Inflammatory macrophage treated with lipopolysaccharide for 1 hour (primary cell): ENCODE measurements around the gene FOXD4L1.
"Not testable (repeated sequence)": the region's sequence is repeated elsewhere in the genome, so short reads cannot be mapped to it uniquely, and the experiment has no call there.

Source experiments
- DNase-seq, 2 donors: peaks; one replicate each; pipeline ENCODE4 v3.0.0-alpha.2; 2020 to 2022

The FOXD4L1 gene

DNA sequence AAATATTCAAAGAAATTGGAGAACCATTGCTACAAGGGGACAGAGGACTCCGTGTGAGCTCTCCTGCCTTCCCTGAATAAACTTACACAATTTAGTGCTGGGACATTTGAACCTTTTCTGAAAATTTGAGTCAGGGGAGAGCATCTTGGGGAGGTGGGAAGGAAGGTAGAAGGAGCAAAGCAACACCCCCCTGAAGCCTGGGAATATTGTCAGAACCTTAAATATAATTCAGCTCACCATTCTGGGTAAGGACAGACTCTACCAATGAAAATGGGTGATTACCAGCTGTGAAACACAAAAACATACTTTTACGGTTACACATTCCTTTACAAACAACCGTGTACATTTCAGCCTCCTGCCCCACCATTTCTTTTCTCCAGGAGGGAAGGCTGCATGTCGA is at the start of gene FOXD4L1:
Gene FOXD4L1 (plus strand): TSS at position 301 of the 400 bp plus-strand sequence. CDS start 592 bp downstream, outside the sequence.
- DNase-seq: not testable (repeated sequence)

DNA sequence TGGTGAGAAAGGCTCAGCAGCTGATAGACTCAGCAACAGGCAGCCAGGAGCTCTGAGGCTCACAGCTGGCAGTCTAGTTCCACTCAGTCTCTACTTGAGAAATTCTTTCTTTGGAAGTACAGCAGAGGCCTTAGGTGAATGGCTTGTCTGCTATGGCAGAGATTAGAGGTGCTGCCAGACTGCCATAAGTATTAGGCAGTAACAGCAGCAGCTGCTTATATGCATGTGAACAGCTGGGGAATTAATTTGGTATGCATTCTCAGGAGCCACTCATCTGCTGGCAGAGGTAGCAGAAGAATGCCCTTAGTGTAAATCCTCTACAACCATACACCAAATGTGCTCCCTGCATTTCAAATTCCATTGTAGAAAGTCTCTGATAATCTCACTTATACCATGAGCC is 32.7 kb upstream of the FOXD4L1 start:
- not testable (repeated sequence) for DNase-seq

DNA sequence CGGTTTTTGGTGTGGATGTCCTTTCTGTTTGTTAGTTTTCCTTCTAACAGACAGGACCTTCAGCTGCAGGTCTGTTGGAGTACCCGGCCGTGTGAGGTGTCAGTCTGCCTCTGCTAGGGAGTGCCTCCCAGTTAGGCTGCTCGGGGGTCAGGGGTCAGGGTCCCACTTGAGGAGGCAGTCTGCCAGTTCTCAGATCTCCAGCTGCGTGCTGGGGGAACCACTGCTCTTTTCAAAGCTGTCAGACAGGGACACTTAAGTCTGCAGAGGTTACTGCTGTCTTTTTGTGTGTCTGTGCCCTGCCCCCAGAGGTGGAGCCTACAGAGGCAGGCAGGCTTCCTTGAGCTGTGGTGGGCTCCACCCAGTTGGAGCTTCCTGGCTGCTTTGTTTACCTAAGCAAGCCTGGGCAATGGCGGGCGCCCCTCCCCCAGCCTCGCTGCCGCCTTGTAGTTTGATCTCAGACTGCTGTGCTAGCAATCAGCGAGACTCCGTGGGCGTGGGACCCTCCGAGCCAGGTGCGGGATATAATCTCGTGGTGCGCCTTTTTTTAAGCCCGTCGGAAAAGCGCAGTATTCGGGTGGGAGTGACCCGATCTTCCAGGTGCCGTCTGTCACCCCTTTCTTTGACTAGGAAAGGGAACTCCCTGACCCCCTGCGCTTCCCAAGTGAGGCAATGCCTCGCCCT is 21.6 kb upstream of the FOXD4L1 start:
- not testable (repeated sequence) for DNase-seq

DNA sequence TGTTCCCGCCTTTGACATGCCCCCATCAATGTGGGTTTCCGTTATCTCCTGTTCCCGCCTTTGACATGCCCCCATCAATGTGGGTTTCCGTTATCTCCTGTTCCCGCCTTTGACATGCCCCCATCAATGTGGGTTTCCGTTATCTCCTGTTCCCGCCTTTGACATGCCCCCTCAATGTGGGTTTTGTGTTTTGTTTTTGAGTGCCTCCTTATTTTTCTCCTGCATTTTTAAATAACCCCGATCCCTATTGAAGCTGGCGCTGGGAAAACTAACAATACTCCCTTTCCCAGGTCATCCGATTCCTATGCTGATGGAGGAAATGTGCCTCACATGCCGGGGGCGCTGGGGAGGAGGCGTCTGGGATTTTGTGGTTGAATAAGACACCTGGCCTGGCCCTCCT is 1.9 kb upstream of the FOXD4L1 start:
- not testable (repeated sequence) for DNase-seq

DNA sequence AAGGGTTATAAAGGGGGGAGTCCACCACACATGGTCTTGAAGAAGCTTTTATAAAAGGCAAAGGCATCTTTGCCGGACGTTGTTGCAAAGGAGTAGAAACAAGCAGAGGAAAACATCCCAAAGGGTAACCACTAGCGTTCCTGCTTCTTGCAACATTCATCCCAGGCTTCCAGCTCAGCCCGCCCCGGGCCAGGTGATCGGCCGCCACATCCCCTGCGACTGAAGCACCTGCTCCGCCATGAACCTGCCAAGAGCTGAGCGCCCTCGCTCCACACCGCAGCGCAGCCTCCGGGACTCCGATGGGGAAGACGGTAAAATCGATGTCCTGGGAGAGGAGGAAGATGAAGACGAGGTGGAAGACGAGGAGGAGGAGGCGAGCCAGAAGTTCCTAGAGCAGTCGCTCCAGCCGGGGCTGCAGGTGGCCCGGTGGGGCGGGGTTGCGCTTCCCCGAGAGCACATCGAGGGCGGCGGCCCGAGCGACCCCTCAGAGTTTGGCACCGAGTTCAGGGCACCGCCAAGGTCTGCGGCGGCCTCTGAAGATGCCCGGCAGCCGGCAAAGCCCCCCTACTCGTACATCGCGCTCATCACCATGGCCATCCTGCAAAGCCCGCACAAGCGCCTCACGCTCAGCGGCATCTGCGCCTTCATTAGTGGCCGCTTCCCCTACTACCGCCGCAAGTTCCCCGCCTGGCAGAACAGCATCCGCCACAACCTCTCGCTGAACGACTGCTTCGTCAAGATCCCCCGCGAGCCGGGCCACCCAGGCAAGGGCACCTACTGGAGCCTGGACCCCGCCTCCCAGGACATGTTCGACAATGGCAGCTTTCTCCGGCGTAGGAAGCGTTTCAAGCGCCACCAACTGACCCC is 787 bp downstream of the FOXD4L1 start:
- DNase-seq: not testable (repeated sequence)

DNA sequence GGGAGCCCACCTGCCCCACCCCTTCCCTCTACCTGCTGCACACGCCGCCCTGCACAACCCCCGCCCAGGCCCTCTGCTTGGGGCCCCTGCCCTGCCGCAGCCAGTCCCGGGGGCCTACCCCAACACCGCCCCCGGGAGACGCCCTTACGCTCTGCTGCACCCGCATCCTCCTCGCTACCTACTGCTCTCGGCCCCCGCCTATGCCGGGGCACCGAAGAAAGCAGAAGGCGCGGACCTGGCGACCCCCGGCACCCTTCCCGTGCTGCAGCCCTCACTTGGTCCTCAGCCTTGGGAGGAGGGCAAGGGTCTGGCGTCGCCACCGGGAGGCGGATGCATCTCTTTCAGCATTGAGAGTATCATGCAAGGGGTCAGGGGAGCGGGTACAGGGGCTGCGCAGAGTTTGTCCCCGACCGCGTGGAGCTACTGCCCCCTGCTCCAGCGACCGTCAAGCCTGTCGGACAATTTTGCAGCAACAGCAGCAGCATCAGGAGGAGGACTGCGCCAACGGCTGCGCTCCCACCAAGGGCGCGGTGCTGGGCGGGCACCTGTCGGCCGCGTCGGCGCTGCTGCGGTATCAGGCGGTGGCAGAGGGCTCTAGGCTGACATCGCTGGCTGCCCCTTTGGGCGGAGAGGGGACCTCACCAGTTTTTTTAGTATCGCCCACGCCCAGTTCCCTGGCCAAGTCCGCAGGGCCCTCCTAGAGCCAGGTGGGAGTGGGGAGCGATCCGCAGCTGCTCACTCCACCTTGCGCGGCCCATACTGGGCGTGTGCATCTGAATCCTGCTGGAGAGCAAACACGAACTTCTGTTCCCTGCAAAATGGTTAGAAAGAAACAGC is 1.6 kb downstream of the FOXD4L1 start:
- DNase-seq: not testable (repeated sequence)

DNA sequence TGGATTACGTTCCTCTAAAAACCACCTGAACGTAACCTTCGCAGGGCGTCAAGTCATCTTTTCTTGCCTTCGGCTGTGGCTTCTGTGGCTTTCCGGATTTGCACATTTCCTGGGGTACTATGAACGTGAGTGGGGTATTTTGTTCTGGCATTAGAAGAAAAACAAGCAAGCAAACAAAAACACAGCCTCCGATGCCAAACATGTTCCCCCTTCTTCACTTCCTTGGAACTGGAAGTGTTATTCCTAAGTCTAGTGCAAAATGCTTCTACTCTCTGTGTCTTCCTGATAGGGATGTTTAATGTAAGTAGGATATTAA is 2.2 kb downstream of the FOXD4L1 start:
- not testable (repeated sequence) for DNase-seq

DNA sequence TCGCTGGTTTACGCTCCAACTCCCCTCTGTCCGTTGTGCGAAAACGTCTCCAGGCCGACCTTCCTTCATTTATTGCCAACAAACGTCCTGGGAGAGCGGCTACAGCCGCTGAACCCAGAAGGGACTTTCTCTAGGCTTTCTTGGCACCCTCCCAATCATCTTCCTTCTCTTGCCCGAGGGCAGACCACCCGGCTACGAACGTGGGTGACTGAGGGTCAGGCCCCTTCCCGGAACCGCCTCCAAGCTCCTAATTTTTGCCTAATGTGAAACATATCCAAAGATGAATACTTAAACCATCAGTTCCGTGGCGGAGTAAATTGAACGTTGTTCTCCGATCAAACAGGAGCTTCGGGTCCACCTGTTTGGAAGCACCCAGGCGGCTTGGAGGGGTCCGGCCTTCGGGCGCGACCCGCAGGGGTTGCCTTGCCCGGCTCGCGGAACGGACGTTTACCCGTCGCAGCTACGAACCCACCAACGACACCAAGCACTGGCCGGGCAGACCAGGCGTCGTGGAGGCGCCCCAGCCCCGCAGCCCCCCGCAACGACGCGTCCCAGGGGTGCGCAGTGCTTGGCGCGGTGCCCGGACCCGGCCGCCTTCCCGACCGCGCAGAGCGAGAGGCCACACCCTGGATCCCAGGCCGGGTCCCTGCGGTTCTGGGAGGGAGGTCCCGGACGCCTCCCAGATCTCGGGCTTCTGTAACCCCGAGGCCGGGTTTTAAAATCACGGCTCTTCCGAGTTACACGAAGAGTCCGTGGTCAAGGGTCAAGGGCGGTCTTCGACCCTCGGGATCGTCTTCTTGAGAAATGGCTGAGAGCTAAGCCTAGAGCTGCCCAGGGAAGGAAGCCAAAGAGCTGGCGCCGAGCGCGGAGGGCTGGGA is 4.0 kb downstream of the FOXD4L1 start:
- DNase-seq: peak; percentile 6 to 20

DNA sequence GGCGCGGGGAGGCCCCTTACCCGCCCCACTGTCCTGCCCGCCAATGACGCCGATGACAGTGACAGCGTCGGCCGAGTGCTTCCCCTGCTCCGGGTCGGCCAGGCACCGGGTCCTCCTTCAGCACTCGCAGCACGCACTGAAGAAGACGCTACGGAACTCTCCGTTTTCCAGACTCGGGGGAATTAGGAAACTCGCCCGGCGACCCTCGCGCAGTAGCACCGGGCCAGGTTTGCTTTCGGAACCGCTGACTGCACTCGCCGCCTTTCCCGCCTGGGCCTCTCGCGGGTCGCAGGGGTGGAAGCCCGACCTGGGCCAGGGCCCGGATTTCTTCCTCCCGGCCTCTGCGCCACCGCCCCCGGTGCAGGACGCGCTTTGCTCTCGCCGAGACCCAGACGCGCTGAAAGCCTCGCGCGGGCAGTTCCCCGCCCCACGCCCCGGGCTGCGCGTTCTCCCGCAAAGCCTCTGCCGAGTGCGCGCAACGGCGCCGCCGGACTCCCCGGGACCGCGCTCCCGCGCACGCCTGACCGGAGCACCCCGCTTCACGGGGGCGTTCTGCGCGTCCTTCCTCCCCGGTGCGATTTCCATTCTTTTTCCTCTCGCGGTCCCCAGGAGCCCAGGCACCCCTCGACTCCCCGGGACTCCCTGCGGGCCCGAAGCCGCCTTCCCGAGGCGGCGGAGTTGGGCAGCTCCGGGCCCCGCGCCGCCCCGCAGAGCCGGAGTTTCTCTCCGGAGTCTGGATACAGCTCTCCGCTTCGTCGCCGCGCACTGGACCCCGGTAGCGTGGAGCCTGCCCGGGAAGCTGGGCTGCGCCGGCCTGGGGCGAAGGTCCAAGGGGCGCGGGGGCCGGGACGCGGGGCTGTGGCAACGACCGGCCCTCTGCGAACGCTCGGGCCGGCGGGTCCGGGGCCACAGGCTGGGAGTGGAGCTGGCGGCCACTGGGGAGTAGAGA is 4.9 kb downstream of the FOXD4L1 start:
- DNase-seq: peak; percentile 51 to 55

DNA sequence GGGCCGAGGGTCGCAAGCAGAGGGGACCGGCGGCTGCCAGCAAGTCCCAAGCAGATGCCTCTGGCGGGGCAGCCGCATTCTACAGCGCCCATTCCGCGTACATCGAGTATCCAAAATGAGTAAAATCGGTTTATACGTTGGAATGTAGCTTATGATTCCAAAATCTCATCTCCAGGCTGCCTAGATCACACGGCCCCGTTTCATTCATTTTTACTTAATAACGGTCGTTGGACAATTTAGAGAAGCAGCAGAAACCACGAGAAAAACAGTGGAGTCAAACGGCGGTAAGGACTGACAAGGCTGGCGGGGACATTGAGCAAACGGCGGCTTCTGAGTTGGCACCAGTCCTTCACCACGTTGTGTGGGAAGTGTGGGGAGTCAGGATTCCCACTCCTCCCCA is 5.6 kb downstream of the FOXD4L1 start:
- peak in 1 of 2 donors; percentile 31 for DNase-seq

DNA sequence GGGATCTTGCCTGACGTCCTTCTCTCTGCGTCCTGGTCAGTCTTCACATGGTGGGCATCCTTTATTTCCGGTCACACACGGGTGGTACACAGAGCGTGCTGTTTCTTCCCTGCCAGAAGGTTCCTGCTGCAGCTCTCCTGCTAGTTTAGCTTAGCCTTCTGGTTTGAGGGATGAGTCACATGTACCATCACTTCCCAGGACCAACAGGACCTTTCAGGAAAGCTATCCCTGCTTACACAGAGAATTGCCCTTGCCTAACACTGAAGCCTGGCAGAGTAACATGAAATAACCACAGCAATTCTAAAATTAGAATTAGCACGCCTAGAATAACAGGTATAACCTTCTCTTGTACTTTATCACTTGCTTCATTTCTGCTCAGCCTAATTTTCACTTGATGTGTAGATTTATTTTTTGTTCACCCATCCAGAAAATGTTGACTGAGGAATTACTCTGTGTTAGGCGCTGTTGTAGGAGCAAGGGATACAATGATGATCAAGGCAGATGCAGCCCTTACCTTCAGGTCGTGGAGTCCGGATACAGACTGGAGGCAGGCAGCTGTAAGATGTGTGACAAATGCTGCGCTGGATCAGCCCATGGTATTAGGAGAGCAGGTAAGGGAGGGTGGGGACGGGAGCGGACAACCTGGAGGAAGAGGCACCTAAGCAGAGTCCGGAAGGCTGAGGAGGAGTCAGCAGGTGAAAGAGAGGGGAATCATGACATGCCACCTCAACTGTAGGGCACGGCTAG is 9.1 kb downstream of the FOXD4L1 start:
- DNase-seq: not testable (repeated sequence)

DNA sequence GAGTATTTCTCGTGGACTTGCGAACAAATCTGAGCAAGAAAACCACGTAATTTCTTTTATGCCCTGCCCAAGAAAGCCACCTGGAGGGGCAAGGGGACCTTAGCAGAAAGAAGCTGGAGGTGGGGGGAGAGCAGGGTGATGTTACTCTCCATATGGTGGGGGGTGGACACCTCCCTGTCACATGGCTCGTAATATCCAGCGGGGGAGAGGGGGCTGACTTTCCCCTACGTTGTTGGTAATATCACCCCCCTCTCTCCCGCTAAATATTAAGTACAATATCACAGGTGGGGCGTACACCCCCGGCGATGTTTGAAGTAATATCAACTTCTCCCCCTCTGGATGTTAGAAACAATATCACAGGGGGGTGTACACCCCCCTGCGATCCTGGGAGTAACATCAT is 9.7 kb downstream of the FOXD4L1 start:
- not testable (repeated sequence) for DNase-seq

DNA sequence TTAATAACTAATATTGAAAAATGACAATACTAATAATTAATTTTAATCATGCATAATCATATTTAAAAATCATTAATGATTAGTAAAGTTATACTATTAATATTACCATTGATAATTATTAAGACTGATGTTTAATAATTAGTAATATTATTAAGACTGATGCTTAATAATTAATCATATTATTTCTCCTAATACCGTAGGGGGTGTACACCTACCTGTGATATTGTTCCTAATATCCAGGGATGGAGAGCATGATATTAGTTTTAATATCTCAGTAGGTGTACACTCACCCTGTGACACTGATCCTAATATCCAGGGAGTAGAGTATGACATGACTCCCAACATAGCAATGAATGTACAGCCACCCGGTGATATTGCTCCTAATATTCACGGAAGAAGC is 12.4 kb downstream of the FOXD4L1 start:
- not testable (repeated sequence) for DNase-seq

DNA sequence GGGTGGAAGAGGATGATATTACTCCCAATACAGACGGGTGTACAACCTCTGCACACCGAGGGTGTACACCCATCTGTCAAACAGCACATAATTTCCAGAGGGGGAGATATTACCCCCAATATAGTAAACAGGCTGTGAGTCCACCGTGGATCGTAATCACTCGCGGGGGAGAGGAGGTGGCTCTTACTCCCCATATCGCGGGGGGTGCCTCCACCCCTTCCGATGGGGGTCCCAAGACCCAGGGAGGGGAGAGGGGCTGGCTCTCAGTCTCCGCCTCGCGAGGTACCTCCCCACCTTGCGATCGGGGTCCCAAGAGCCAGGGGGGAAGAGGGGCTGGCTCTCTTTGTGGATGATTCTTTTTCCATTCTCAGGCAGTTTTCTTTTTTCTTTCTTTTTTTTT is 13.4 kb downstream of the FOXD4L1 start:
- not testable (repeated sequence) for DNase-seq

DNA sequence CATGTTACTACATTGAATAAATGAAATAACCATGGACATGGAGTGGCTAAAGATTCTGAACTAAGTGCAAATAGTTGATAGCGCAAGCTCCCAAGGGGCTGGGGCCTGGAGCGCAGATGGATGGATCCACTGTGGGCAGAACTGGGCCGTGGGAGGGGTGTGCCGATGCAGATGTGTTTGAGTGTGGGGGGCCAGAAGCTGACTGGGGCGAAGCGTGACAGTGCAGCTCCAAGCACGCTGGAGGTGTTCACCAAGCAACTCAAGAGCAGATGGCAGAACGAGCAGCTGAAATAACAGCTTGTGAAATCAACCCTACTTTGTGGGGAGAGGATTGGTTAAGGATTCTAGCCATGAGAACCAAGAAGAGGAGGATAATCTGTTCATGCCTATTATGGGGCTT is 17.0 kb downstream of the FOXD4L1 start:
- not testable (repeated sequence) for DNase-seq

DNA sequence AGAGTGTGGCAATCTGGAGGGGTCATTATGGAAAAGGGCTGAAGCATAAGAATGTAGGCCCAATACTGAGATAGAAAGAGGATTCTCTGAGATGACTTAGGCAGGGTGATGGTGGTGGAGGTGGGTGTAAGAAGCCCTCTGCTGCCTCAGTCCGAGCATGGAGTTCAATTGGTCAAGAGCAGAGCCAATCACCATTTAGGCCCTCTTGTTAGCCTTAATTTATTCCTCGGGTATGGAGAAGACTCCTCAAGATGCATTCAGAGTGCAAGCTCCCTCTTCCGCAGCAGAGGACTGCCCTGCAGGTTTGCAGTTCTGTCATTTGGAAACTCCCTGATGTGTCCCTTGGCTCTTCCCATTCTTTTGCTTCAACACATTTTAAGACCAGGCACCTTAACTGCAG is 17.5 kb downstream of the FOXD4L1 start:
- DNase-seq: not testable (repeated sequence)

DNA sequence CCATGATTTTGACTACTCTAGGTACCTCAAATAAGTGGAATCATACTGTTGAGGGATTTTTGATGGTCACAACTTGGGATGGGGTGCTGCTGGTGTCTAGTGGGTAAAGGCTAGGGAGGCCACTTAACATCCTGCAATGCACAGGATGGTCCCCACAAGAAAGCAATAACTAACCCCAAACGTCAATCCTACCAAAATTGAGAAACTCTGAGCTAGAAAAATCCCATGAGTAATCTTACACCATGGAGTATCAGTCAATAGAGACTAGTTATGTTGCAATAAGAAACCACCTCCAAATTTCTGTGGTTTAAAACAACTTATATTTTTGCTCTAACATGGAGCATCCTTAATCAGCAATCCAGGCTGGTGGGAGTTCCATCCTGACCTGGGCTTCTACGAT is 18.6 kb downstream of the FOXD4L1 start:
- DNase-seq: not testable (repeated sequence)

DNA sequence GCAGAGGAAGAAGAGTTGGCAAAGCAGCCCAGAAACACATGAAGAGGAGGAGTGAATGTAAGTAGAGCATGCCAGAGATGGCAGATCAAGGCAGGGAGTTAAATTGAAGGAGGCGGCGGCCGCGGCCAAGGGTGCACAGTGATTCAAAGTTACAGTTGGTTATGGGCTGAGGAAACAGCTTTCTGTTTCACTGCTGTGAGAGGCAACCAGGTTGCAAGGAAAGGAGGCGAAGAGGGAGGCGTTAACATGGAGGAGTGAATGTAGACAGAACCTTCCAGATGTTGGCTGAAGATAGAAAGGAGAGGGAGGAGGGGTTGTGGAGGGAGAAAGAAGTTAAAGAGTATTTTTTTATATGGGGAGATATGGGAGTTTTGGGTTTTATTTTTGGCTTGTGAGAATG is 22.4 kb downstream of the FOXD4L1 start:
- DNase-seq: not testable (repeated sequence)

DNA sequence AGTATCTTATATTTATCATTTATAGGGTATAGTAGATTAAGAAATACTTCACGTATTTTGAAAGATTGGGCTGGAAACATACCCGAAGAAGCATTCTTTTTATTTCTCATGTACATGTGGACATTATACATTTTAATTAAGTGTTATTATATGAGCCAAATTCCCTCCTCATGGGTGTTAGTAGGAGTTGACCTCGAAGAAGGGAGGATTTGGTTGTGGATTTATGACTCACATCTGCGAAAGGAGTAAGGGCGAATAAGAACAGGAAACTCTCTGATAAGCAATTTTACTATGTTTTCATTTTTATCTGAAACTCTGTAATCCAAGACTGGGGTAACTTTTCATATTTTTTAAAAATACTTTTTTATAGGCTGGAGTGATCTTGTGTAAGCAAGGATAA is 23.0 kb downstream of the FOXD4L1 start:
- DNase-seq: not testable (repeated sequence)

DNA sequence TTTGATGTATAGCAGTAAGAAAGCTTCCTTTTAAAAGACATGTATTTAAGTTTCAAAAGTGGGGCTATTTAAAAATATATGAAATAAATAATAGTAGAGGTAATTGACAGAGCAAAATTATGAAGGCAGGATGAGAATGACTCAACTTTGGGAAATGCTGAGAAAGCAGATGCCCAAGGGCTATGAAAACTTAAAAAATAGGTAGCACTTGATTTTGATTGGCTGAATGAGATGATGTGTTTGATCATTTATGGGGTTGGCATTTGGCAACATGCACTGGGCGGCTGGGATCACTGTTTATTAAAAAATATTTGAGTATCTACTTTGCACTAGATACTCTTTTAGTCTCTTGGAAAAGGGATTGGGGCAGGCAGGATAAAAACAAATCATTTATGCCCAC is 26.5 kb downstream of the FOXD4L1 start:
- not testable (repeated sequence) for DNase-seq
